HepG2 (cell line): Measurements from ENCODE around the gene PSMG4. TPM values are rescaled to one million over a fixed set of nuclear protein-coding genes. Genes with fewer than 3 reads are reported as not detected.
A peak's percentile ranks its signal among the peaks of the same experiment; 100 is the strongest.

ENCODE experiments used
- GFI1 ChIP-seq: sonication (generic); formaldehyde crosslinking; IDR thresholded peaks from 2 replicates; pipeline ENCODE4 v1.5.0; 2020; ENCODE audit warnings: missing genetic modification reagents, mild to moderate bottlenecking, borderline replicate concordance
- KDM5B ChIP-seq: sonication (generic); formaldehyde crosslinking; IDR thresholded peaks from 2 replicates; pipeline ENCODE4 v1.4.0; 2020; ENCODE audit warnings: missing genetic modification reagents, mild to moderate bottlenecking, borderline replicate concordance
- PHF8 ChIP-seq: sonication (generic); formaldehyde crosslinking; IDR thresholded peaks from 2 replicates; pipeline ENCODE4 v1.5.0; 2020; ENCODE audit warnings: missing genetic modification reagents
- TCF7 ChIP-seq: sonication (generic); IDR thresholded peaks from 2 replicates; pipeline ENCODE4 v1.6.1; 2016; ENCODE audit warnings: antibody characterized with exemption, low read depth
- ZBTB7A ChIP-seq: sonication (generic); formaldehyde crosslinking; IDR thresholded peaks from 2 replicates; pipeline ENCODE4 v1.8.0; 2022; ENCODE audit warnings: mild to moderate bottlenecking, missing genetic modification reagents
- ZFY ChIP-seq: sonication (generic); formaldehyde crosslinking; IDR thresholded peaks from 2 replicates; pipeline ENCODE4 v1.4.0; 2020; ENCODE audit warnings: missing genetic modification reagents
- ZNF251 ChIP-seq: sonication (generic); formaldehyde crosslinking; IDR thresholded peaks from 2 replicates; pipeline ENCODE4 v1.9.0; 2021; ENCODE audit warnings: mild to moderate bottlenecking, missing genetic modification reagents
- ZNF605 ChIP-seq: sonication (generic); formaldehyde crosslinking; IDR thresholded peaks from 2 replicates; pipeline ENCODE4 v1.8.0; 2022; ENCODE audit warnings: mild to moderate bottlenecking, missing genetic modification reagents
- ZSCAN31 ChIP-seq: sonication (generic); formaldehyde crosslinking; IDR thresholded peaks from 2 replicates; pipeline ENCODE4 v1.5.0; 2020; ENCODE audit warnings: low read depth, mild to moderate bottlenecking, missing genetic modification reagents
- polyA plus RNA-seq, 8 experiments: library from polyadenylated mRNA; depleted of rRNA in 3 of 8; stranded (reverse) in 7 of 8; unstranded in 1 of 8; fragments of >200 nt; fragmentation: Illumina TruSeq in 4 of 8; extraction: Trizol in 4 of 8; gene quantifications; 2 replicates each; pipeline versions ENCODE4 v1.2.1 to v1.2.3, GENCODE V29; 2011 to 2016; ENCODE audit warnings: low read depth in 4 of 8, missing spikeins in 1 of 8, mixed read lengths in 1 of 8; ENCODE audit not compliant: insufficient read depth in 1 of 8
- total RNA-seq, 5 experiments: library from RNA; depleted of rRNA; stranded (reverse); fragments of >200 nt; fragmentation: Illumina TruSeq; extraction: Trizol; gene quantifications; 2 replicates each; pipeline ENCODE4 v1.2.3, GENCODE V29; 2016; ENCODE audit warnings: low read depth in 1 of 5
- TF ChIP-seq, protein P1 (sequence below): sonication (generic); formaldehyde crosslinking; IDR thresholded peaks from 2 replicates; pipeline ENCODE4 v1.8.0; 2022; ENCODE audit warnings: mild to moderate bottlenecking, missing genetic modification reagents; ENCODE audit not compliant: insufficient replicate concordance
- TF ChIP-seq, protein P2 (sequence below): sonication (generic); formaldehyde crosslinking; conservative IDR thresholded peaks from 2 replicates; pipeline ENCODE4 v1.4.0; 2020; ENCODE audit warnings: mild to moderate bottlenecking, missing genetic modification reagents, moderate library complexity
- TF ChIP-seq, protein P3 (sequence below): sonication (generic); formaldehyde crosslinking; IDR thresholded peaks from 2 replicates; pipeline ENCODE4 v1.4.0; 2020; ENCODE audit warnings: mild to moderate bottlenecking, missing genetic modification reagents
- TF ChIP-seq, protein P4 (sequence below): sonication (generic); formaldehyde crosslinking; IDR thresholded peaks from 2 replicates; pipeline ENCODE4 v1.8.1; 2023; ENCODE audit warnings: missing genetic modification reagents, mild to moderate bottlenecking, borderline replicate concordance
- TF ChIP-seq, protein P5 (sequence below): IDR thresholded peaks from 2 replicates; pipeline ENCODE4 v1.6.1; 2016; ENCODE audit warnings: mild to moderate bottlenecking
- TF ChIP-seq, protein P6 (sequence below): sonication (generic); formaldehyde crosslinking; IDR thresholded peaks from 2 replicates; pipeline ENCODE4 v1.5.0; 2020; ENCODE audit warnings: missing genetic modification reagents

The PSMG4 gene
- total and polyA plus RNA-seq, 2 of the 13 experiments (the other 11 are each of a cell fraction or from before 2014, with no cell fraction given) = 28.5 to 32.8 TPM

DNA sequence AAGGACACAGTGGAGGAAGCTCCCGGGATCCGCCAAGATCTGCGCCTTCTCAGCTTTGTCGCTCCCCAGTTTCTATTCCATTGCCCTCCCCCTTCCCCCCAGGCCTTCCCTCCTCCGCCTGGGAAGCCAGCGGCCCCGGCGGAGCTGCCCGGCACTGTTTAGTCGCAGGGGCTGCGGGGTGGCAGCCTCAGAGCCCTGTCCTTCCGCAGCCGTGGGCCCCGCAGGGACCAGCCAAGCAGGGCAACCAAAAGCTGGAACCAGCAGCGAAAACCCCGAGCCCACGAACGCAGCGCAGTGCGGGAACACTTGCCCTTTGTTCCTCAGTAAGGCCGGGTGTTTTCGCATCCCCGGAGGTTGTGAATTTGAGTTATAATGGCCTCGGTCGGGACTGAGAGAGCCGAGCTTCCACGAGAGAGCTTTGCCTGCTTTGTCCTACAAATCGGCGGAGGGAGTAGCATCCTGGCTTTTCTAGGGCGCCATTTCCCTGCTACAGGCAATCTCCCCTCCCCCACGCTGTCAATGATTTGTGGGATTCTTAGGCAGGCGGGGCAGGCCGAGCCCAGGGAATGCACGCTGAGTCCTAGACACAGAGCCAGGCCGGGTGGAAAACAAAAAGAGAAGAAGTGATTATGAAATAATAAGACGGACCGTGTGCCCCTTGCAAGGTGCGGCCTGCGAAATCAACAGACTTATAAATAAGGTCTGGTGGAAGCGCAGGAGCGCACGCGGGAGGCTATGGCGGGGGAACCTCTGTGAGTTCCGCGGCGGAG lies 27.3 kb upstream of the PSMG4 start (continued):
- TF ChIP-seq, protein P1, sequence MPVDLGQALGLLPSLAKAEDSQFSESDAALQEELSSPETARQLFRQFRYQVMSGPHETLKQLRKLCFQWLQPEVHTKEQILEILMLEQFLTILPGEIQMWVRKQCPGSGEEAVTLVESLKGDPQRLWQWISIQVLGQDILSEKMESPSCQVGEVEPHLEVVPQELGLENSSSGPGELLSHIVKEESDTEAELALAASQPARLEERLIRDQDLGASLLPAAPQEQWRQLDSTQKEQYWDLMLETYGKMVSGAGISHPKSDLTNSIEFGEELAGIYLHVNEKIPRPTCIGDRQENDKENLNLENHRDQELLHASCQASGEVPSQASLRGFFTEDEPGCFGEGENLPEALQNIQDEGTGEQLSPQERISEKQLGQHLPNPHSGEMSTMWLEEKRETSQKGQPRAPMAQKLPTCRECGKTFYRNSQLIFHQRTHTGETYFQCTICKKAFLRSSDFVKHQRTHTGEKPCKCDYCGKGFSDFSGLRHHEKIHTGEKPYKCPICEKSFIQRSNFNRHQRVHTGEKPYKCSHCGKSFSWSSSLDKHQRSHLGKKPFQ (CRISPR knock-in tag) = peak; percentile 25
- TF ChIP-seq, protein P2, sequence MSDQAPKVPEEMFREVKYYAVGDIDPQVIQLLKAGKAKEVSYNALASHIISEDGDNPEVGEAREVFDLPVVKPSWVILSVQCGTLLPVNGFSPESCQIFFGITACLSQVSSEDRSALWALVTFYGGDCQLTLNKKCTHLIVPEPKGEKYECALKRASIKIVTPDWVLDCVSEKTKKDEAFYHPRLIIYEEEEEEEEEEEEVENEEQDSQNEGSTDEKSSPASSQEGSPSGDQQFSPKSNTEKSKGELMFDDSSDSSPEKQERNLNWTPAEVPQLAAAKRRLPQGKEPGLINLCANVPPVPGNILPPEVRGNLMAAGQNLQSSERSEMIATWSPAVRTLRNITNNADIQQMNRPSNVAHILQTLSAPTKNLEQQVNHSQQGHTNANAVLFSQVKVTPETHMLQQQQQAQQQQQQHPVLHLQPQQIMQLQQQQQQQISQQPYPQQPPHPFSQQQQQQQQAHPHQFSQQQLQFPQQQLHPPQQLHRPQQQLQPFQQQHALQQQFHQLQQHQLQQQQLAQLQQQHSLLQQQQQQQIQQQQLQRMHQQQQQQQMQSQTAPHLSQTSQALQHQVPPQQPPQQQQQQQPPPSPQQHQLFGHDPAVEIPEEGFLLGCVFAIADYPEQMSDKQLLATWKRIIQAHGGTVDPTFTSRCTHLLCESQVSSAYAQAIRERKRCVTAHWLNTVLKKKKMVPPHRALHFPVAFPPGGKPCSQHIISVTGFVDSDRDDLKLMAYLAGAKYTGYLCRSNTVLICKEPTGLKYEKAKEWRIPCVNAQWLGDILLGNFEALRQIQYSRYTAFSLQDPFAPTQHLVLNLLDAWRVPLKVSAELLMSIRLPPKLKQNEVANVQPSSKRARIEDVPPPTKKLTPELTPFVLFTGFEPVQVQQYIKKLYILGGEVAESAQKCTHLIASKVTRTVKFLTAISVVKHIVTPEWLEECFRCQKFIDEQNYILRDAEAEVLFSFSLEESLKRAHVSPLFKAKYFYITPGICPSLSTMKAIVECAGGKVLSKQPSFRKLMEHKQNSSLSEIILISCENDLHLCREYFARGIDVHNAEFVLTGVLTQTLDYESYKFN (CRISPR knock-in tag) = peak; percentile 70
- TF ChIP-seq, protein P3, sequence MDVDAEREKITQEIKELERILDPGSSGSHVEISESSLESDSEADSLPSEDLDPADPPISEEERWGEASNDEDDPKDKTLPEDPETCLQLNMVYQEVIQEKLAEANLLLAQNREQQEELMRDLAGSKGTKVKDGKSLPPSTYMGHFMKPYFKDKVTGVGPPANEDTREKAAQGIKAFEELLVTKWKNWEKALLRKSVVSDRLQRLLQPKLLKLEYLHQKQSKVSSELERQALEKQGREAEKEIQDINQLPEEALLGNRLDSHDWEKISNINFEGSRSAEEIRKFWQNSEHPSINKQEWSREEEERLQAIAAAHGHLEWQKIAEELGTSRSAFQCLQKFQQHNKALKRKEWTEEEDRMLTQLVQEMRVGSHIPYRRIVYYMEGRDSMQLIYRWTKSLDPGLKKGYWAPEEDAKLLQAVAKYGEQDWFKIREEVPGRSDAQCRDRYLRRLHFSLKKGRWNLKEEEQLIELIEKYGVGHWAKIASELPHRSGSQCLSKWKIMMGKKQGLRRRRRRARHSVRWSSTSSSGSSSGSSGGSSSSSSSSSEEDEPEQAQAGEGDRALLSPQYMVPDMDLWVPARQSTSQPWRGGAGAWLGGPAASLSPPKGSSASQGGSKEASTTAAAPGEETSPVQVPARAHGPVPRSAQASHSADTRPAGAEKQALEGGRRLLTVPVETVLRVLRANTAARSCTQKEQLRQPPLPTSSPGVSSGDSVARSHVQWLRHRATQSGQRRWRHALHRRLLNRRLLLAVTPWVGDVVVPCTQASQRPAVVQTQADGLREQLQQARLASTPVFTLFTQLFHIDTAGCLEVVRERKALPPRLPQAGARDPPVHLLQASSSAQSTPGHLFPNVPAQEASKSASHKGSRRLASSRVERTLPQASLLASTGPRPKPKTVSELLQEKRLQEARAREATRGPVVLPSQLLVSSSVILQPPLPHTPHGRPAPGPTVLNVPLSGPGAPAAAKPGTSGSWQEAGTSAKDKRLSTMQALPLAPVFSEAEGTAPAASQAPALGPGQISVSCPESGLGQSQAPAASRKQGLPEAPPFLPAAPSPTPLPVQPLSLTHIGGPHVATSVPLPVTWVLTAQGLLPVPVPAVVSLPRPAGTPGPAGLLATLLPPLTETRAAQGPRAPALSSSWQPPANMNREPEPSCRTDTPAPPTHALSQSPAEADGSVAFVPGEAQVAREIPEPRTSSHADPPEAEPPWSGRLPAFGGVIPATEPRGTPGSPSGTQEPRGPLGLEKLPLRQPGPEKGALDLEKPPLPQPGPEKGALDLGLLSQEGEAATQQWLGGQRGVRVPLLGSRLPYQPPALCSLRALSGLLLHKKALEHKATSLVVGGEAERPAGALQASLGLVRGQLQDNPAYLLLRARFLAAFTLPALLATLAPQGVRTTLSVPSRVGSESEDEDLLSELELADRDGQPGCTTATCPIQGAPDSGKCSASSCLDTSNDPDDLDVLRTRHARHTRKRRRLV (CRISPR knock-in tag) = 0 out of 2 replicates have a peak, but pooled peaks have one; percentile 52
- TF ChIP-seq ZNF605 (CRISPR knock-in tag) (peak; percentile 27; the same call in 1 of the 2 replicates), KDM5B (CRISPR knock-in tag) (peak; percentile 63; the same call in 1 of the 2 replicates), ZSCAN31 (CRISPR knock-in tag) (peak; percentile 78), GFI1 (peak; percentile 39; the same call in 1 of the 2 replicates), ZFY (CRISPR knock-in tag) (peak; percentile 53; the same call in 1 of the 2 replicates), ZNF251 (no peak), ZBTB7A (CRISPR knock-in tag) (peak; percentile 27; the same call in 1 of the 2 replicates), PHF8 (CRISPR knock-in tag) (peak; percentile 66), TCF7 (no peak)
- TF ChIP-seq, protein P4, sequence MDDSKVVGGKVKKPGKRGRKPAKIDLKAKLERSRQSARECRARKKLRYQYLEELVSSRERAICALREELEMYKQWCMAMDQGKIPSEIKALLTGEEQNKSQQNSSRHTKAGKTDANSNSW (CRISPR knock-in tag) = no peak; the same call in 1 of the 2 replicates
- TF ChIP-seq, protein P5, sequence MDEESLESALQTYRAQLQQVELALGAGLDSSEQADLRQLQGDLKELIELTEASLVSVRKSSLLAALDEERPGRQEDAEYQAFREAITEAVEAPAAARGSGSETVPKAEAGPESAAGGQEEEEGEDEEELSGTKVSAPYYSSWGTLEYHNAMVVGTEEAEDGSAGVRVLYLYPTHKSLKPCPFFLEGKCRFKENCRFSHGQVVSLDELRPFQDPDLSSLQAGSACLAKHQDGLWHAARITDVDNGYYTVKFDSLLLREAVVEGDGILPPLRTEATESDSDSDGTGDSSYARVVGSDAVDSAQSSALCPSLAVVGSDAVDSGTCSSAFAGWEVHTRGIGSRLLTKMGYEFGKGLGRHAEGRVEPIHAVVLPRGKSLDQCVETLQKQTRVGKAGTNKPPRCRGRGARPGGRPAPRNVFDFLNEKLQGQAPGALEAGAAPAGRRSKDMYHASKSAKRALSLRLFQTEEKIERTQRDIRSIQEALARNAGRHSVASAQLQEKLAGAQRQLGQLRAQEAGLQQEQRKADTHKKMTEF = peak; percentile 78
- TF ChIP-seq, protein P6, sequence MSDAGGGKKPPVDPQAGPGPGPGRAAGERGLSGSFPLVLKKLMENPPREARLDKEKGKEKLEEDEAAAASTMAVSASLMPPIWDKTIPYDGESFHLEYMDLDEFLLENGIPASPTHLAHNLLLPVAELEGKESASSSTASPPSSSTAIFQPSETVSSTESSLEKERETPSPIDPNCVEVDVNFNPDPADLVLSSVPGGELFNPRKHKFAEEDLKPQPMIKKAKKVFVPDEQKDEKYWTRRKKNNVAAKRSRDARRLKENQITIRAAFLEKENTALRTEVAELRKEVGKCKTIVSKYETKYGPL (CRISPR knock-in tag) = no peak
